NOMO-1 (cell line): ENCODE results near the gene RUNDC1.

Experiments used
- DNase-seq, 2 experiments: peaks; one replicate each; lab custom pipeline; 2025; ENCODE audit not compliant: unreplicated experiment in 2 of 2; lab: John Stamatoyannopoulos, UW

Gene RUNDC1

GRCh38 chr17:43033948-43034881 lies 53.9 kb downstream of the RUNDC1 start:
- no peak for DNase-seq

- no peak for DNase-seq
These were observed 54.5 kb downstream of the RUNDC1 start for GRCh38 chr17:43034894-43035293.

GRCh38 chr17:43039646-43040045 lies 59.3 kb downstream of the RUNDC1 start:
- DNase-seq, result no peak

- DNase-seq, result no peak
These were observed 60.3 kb downstream of the RUNDC1 start for GRCh38 chr17:43040655-43041054.

GRCh38 chr17:43042025-43042628 lies 61.8 kb downstream of the RUNDC1 start:
- no peak for DNase-seq
